Panc1 (cell line): Measurements from ENCODE around the gene MXRA8. TPM values are rescaled to one million over a fixed set of nuclear protein-coding genes. Genes with fewer than 3 reads are reported as not detected.

Experiments
- ATAC-seq: fragments of 200-7000 bp; cut with Tn5 transposase; 2 replicates; pipeline ENCODE4 v1.9.1; 2020; ENCODE audit warnings: mild to moderate bottlenecking, moderate library complexity
- BruUV-seq: library from RNA; stranded (reverse); fragments of 400-500 nt; replicated peaks from 2 replicates; lab custom pipeline; 2021; lab: Mats Ljungman, UMichigan
- CTCF ChIA-PET: fragments of 300-600 bp; sonication (Branson Sonifier 250); formaldehyde crosslinking; loops from one replicate; lab custom pipeline; 2022; ENCODE audit warnings: antibody characterized with exemption; lab: Charles Lee
- POLR2A ChIA-PET: fragments of 300-600 bp; sonication (Branson Sonifier 250); formaldehyde crosslinking; loops from one replicate; lab custom pipeline; 2022; ENCODE audit warnings: antibody characterized with exemption; lab: Charles Lee
- DNase-seq: peaks from one replicate; pipeline ENCODE4 v3.0.0-alpha.2; 2010; ENCODE audit warnings: low read depth, low spot score
- H3K27ac ChIP-seq: 2 replicates; pipeline ENCODE4 v1.5.1; 2011; ENCODE audit warnings: mild to moderate bottlenecking, low read length, inconsistent platforms
- H3K27me3 ChIP-seq: fragments of 200-500 bp; sonication (Bioruptor generic); 2 replicates; pipeline ENCODE4 v1.6.0; 2014; ENCODE audit warnings: low read length, inconsistent platforms; ENCODE audit not compliant: control insufficient read depth, insufficient read depth
- H3K36me3 ChIP-seq: fragments of 200-500 bp; sonication (Bioruptor generic); 2 replicates; pipeline ENCODE4 v1.5.1; 2014; ENCODE audit warnings: inconsistent platforms, mild to moderate bottlenecking, low read length, moderate library complexity; ENCODE audit not compliant: control insufficient read depth, insufficient read depth
- H3K4me1 ChIP-seq: 2 replicates; pipeline ENCODE4 v1.5.1; 2011; ENCODE audit warnings: inconsistent platforms, mild to moderate bottlenecking, low read length, moderate library complexity; ENCODE audit not compliant: control insufficient read depth, insufficient read depth
- H3K4me3 ChIP-seq, 2 experiments: 2 replicates each; pipeline ENCODE4 v1.5.1; 2011 to 2012; ENCODE audit warnings: low read depth in 2 of 2, low read length in 2 of 2, mild to moderate bottlenecking in 2 of 2, inconsistent platforms in 1 of 2, moderate library complexity in 1 of 2
- H3K9me3 ChIP-seq: fragments of 200-500 bp; sonication (Bioruptor generic); 2 replicates; pipeline ENCODE4 v1.5.1; 2014; ENCODE audit warnings: low read depth, mild to moderate bottlenecking, inconsistent platforms, low read length, moderate library complexity; ENCODE audit not compliant: control insufficient read depth, insufficient read depth
- CTCF ChIP-seq: fragments of 450-650 bp; IDR thresholded peaks from 2 replicates; pipeline ENCODE4 v1.5.1; 2017; ENCODE audit warnings: mild to moderate bottlenecking
- POLR2AphosphoS5 ChIP-seq: IDR thresholded peaks from 2 replicates; pipeline ENCODE4 v1.6.1; 2012; ENCODE audit warnings: mild to moderate bottlenecking, low read depth, low read length, moderate library complexity
- REST ChIP-seq, 2 experiments: IDR thresholded peaks; 2 replicates each; pipeline ENCODE4 v1.6.1; 2011 to 2012; ENCODE audit warnings: low read depth in 2 of 2, control low read depth in 1 of 2, low read length in 1 of 2, mild to moderate bottlenecking in 1 of 2, moderate library complexity in 1 of 2; ENCODE audit not compliant: insufficient read depth in 1 of 2
- SIN3A ChIP-seq: IDR thresholded peaks from 2 replicates; pipeline ENCODE4 v1.6.1; 2012; ENCODE audit warnings: low read depth, mild to moderate bottlenecking, low read length, moderate library complexity, borderline replicate concordance; ENCODE audit not compliant: insufficient read depth
- TCF7L2 ChIP-seq: IDR thresholded peaks from 2 replicates; pipeline ENCODE4 v1.6.1; 2011; ENCODE audit warnings: mild to moderate bottlenecking, low read depth, low read length, inconsistent platforms
- in situ Hi-C: cut with HindIII; loops from 2 replicates; pipeline ENCODE4 v1.10.0; 2016; ENCODE audit warnings: low sequenced_read_pairs, low pct_unique_long_range_greater_than_20kb
- intact Hi-C: fragments of 100-400 bp; cut with micrococcal nuclease; formaldehyde crosslinking; loops from one replicate; pipeline ENCODE4 v1.10.0; 2022; ENCODE audit not compliant: unreplicated experiment
- total RNA-seq: library from RNA; stranded (reverse); gene quantifications from one replicate; pipeline ENCODE4 v1.2.1, GENCODE V29; 2021; ENCODE audit not compliant: unreplicated experiment

The MXRA8 gene
- total RNA-seq, 1 experiment from 2014 or later = 96.0 TPM

- in situ Hi-C loops = no loop called here
- BruUV-seq = no TSS peak
- no peaks in the 10 kb centered on the region for H3K36me3 ChIP-seq
- POLR2A ChIA-PET = no interaction called here
- H3K27ac ChIP-seq = no peak overlapping the region
- TF ChIP-seq POLR2AphosphoS5 (no peak), SIN3A (no peak), REST (IDR thresholded peaks at IDR 0.05; ENCODE audit: insufficient read depth in 1 of 2, low read depth in 2 of 2, low read length in 1 of 2) (no peak)
- H3K9me3 ChIP-seq = no peaks in the 10 kb centered on the region
- DNase-seq = no peak
- ATAC-seq = no peak
- H3K4me3 ChIP-seq = no peak overlapping the region
- peaks cover 30% of the 10 kb centered on the region for H3K4me1 ChIP-seq
- intact Hi-C loops = no loop called here
- CTCF ChIA-PET = no interaction called here
- no peaks in the 10 kb centered on the region for H3K27me3 ChIP-seq
Observed at GRCh38 chr1:1364266-1364665, 5.9 kb upstream of the MXRA8 start.

- intact Hi-C loops (no loop called here), in situ Hi-C loops (no loop called here)
- Histone ChIP-seq H3K27me3 (no peaks in the 10 kb centered on the region), H3K36me3 (no peaks in the 10 kb centered on the region), H3K27ac (peak overlapping the region; percentile 93), H3K4me1 (peaks cover 52% of the 10 kb centered on the region), H3K4me3 (no peak overlapping the region), H3K9me3 (no peaks in the 10 kb centered on the region)
- no TSS peak for BruUV-seq
- TF ChIP-seq POLR2AphosphoS5 = no peak
- no peak for TF ChIP-seq CTCF
- TF ChIP-seq SIN3A = no peak
- TF ChIP-seq TCF7L2 = no peak
- no peak for TF ChIP-seq REST (IDR thresholded peaks at IDR 0.05; ENCODE audit: insufficient read depth in 1 of 2, low read depth in 2 of 2, low read length in 1 of 2)
- peak; percentile 19; the same call in 1 of the 2 replicates for ATAC-seq
- CTCF ChIA-PET = no interaction called here
- POLR2A ChIA-PET = no interaction called here
- DNase-seq = no peak
Observed at GRCh38 chr1:1361982-1362423, 3.6 kb upstream of the MXRA8 start.
